Nephron (organoid): ENCODE data around the gene SLC43A1.

ENCODE experiments used
- H3K27ac Mint-ChIP-seq, 3 experiments: 2 replicates each; pipeline ENCODE4 v1.8.0; 2020; ENCODE audit warnings: mixed read lengths in 3 of 3, mild to moderate bottlenecking in 2 of 3, moderate library complexity in 1 of 3
- H3K27me3 Mint-ChIP-seq: 2 replicates; pipeline ENCODE4 v1.8.0; 2021; ENCODE audit warnings: low read depth, mild to moderate bottlenecking, moderate library complexity, mixed read lengths
- H3K36me3 Mint-ChIP-seq: 2 replicates; pipeline ENCODE4 v1.8.0; 2020; ENCODE audit warnings: low read depth, mixed read lengths
- H3K4me1 Mint-ChIP-seq: 2 replicates; pipeline ENCODE4 v1.8.0; 2020; ENCODE audit warnings: mixed read lengths
- H3K4me3 Mint-ChIP-seq, 3 experiments: 2 replicates each; pipeline ENCODE4 v1.8.0; 2020; ENCODE audit warnings: mild to moderate bottlenecking in 3 of 3, mixed read lengths in 3 of 3, moderate library complexity in 2 of 3
- H3K9me3 Mint-ChIP-seq: 2 replicates; pipeline ENCODE4 v1.8.0; 2020; ENCODE audit warnings: mixed read lengths
- CTCF ChIP-seq, 3 experiments: fragments of 200-600 bp; sonication (generic); IDR thresholded peaks; one replicate each; pipeline ENCODE4 v1.5.0; 2021; ENCODE audit warnings: antibody characterized with exemption in 3 of 3; ENCODE audit not compliant: unreplicated experiment in 3 of 3

The SLC43A1 gene

GRCh38 chr11:57515332-57516060, at the start of gene SLC43A1:
TSS of gene SLC43A1 (minus strand) at chr11:57515702. CDS start at chr11:57514111, 1,591 bp downstream.
- H3K4me3 Mint-ChIP-seq = peak within 1 kb of the TSS; percentile 96 to 97 (median 96)
- peaks cover 2% of the 10 kb centered on the region for H3K9me3 Mint-ChIP-seq
- H3K4me1 Mint-ChIP-seq = no peaks in the 10 kb centered on the region
- H3K27ac Mint-ChIP-seq = peak within 1 kb of the TSS in 2 of 3 experiments; percentile 53 to 83
- H3K27me3 Mint-ChIP-seq = peaks cover 31% of the 10 kb centered on the region
- TF ChIP-seq CTCF (IDR thresholded peaks at IDR 0.05; ENCODE audit: unreplicated experiment in 3 of 3) = no peak
- H3K36me3 Mint-ChIP-seq = no peaks in the 10 kb centered on the region

- no peak for TF ChIP-seq CTCF (IDR thresholded peaks at IDR 0.05; ENCODE audit: unreplicated experiment in 3 of 3)
- no peaks in the 10 kb centered on the region for H3K9me3 Mint-ChIP-seq
- peak overlapping the region in 1 of 3 experiments; percentile 61 for H3K4me3 Mint-ChIP-seq
- peaks cover 13% of the 10 kb centered on the region for H3K36me3 Mint-ChIP-seq
- H3K4me1 Mint-ChIP-seq = peaks cover 16% of the 10 kb centered on the region
- peak overlapping the region in 1 of 3 experiments; percentile 2 for H3K27ac Mint-ChIP-seq
- H3K27me3 Mint-ChIP-seq = no peaks in the 10 kb centered on the region
Measured at GRCh38 chr11:57562596-57562995, 47.1 kb upstream of the SLC43A1 start.

GRCh38 chr11:57560146-57560545, 44.6 kb upstream of the SLC43A1 start:
- H3K9me3 Mint-ChIP-seq = no peaks in the 10 kb centered on the region
- peaks cover 33% of the 10 kb centered on the region for H3K36me3 Mint-ChIP-seq
- H3K27me3 Mint-ChIP-seq = no peaks in the 10 kb centered on the region
- no peak overlapping the region for H3K4me3 Mint-ChIP-seq
- TF ChIP-seq CTCF (IDR thresholded peaks at IDR 0.05; ENCODE audit: unreplicated experiment in 3 of 3) = no peak
- no peak overlapping the region for H3K27ac Mint-ChIP-seq
- H3K4me1 Mint-ChIP-seq = no peaks in the 10 kb centered on the region

GRCh38 chr11:57556041-57556440, 40.5 kb upstream of the SLC43A1 start:
- H3K4me1 Mint-ChIP-seq = no peaks in the 10 kb centered on the region
- H3K36me3 Mint-ChIP-seq = peaks cover 50% of the 10 kb centered on the region
- H3K27ac Mint-ChIP-seq = no peak overlapping the region
- no peak overlapping the region for H3K4me3 Mint-ChIP-seq
- no peaks in the 10 kb centered on the region for H3K27me3 Mint-ChIP-seq
- TF ChIP-seq CTCF (IDR thresholded peaks at IDR 0.05; ENCODE audit: unreplicated experiment in 3 of 3) = no peak
- H3K9me3 Mint-ChIP-seq = no peaks in the 10 kb centered on the region

GRCh38 chr11:57555393-57555792, 39.9 kb upstream of the SLC43A1 start:
- no peaks in the 10 kb centered on the region for H3K27me3 Mint-ChIP-seq
- no peak overlapping the region for H3K27ac Mint-ChIP-seq

More at GRCh38 chr11:57555393-57555792, 39.9 kb upstream of the SLC43A1 start:
- H3K4me1 Mint-ChIP-seq = no peaks in the 10 kb centered on the region
- no peak for TF ChIP-seq CTCF (IDR thresholded peaks at IDR 0.05; ENCODE audit: unreplicated experiment in 3 of 3)
- H3K4me3 Mint-ChIP-seq = no peak overlapping the region
- no peaks in the 10 kb centered on the region for H3K9me3 Mint-ChIP-seq
- H3K36me3 Mint-ChIP-seq = peaks cover 50% of the 10 kb centered on the region
